ENCODE measurements around the gene ATXN1.

GRCh38 chr6:16331384-16332174, 429.7 kb downstream of the ATXN1 start:
- no peak for TF ChIP-seq RNF2 (IDR thresholded peaks at IDR 0.05; ENCODE audit: borderline replicate concordance, low read depth)
- TF ChIP-seq CTCF (IDR thresholded peaks at IDR 0.05), result peak; percentile 77
- no peak for TF ChIP-seq POLR2A (IDR thresholded peaks at IDR 0.05; ENCODE audit: low read length)
- no peak for TF ChIP-seq MAX (IDR thresholded peaks at IDR 0.05)
- TF ChIP-seq RAD21 (conservative IDR thresholded peaks at IDR 0.05 in 1 of 2, IDR thresholded peaks at IDR 0.05 in 1 of 2), result peak; percentile 17 to 30; a peak in 2 of 5 replicates
- no peak for TF ChIP-seq KDM1A (IDR thresholded peaks at IDR 0.05; ENCODE audit: low read depth)
- TF ChIP-seq, protein P1, sequence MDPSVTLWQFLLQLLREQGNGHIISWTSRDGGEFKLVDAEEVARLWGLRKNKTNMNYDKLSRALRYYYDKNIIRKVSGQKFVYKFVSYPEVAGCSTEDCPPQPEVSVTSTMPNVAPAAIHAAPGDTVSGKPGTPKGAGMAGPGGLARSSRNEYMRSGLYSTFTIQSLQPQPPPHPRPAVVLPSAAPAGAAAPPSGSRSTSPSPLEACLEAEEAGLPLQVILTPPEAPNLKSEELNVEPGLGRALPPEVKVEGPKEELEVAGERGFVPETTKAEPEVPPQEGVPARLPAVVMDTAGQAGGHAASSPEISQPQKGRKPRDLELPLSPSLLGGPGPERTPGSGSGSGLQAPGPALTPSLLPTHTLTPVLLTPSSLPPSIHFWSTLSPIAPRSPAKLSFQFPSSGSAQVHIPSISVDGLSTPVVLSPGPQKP (IDR thresholded peaks at IDR 0.05; ENCODE audit: low read depth, low read length), result no peak
- no peak for TF ChIP-seq EP300 (IDR thresholded peaks at IDR 0.05)
- TF ChIP-seq, protein P2, sequence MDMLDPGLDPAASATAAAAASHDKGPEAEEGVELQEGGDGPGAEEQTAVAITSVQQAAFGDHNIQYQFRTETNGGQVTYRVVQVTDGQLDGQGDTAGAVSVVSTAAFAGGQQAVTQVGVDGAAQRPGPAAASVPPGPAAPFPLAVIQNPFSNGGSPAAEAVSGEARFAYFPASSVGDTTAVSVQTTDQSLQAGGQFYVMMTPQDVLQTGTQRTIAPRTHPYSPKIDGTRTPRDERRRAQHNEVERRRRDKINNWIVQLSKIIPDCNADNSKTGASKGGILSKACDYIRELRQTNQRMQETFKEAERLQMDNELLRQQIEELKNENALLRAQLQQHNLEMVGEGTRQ (IDR thresholded peaks at IDR 0.05), result no peak
- no peak for TF ChIP-seq MYC (IDR thresholded peaks at IDR 0.05; ENCODE audit: borderline replicate concordance, low read length)
- TF ChIP-seq ESRRA (IDR thresholded peaks at IDR 0.05; ENCODE audit: borderline replicate concordance, low read length), result no peak
- no peak for TF ChIP-seq MAZ (IDR thresholded peaks at IDR 0.05; ENCODE audit: borderline replicate concordance, low read depth, low read length)
